Lower leg skin (tissue), 3 donors: ENCODE measurements around the gene CS.

Experiments
- POLR2A ChIP-seq, 2 donors: fragments of 450-650 bp; IDR thresholded peaks; one replicate each; pipeline ENCODE4 v1.6.1; 2016 to 2017; ENCODE audit warnings: antibody characterized with exemption in 2 of 2, mild to moderate bottlenecking in 1 of 2, moderate library complexity in 1 of 2
- TF ChIP-seq, protein P1 (sequence below), 3 donors: fragments of 450-650 bp; IDR thresholded peaks; one replicate each; pipeline ENCODE4 v1.5.1; 2016; ENCODE audit warnings: antibody characterized with exemption in 3 of 3, mild to moderate bottlenecking in 3 of 3, moderate library complexity in 2 of 3

GRCh38 chr12:56231184-56231582, 68.9 kb downstream of the CS start:
- TF ChIP-seq, protein P1, sequence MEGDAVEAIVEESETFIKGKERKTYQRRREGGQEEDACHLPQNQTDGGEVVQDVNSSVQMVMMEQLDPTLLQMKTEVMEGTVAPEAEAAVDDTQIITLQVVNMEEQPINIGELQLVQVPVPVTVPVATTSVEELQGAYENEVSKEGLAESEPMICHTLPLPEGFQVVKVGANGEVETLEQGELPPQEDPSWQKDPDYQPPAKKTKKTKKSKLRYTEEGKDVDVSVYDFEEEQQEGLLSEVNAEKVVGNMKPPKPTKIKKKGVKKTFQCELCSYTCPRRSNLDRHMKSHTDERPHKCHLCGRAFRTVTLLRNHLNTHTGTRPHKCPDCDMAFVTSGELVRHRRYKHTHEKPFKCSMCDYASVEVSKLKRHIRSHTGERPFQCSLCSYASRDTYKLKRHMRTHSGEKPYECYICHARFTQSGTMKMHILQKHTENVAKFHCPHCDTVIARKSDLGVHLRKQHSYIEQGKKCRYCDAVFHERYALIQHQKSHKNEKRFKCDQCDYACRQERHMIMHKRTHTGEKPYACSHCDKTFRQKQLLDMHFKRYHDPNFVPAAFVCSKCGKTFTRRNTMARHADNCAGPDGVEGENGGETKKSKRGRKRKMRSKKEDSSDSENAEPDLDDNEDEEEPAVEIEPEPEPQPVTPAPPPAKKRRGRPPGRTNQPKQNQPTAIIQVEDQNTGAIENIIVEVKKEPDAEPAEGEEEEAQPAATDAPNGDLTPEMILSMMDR (IDR thresholded peaks at IDR 0.05), result no peak
- no peak for TF ChIP-seq POLR2A (IDR thresholded peaks at IDR 0.05)
